Activated CD4-positive, alpha-beta T cell treated with anti-CD3 and anti-CD28 coated beads for 24 hours (primary cell): ENCODE data around the gene ZGPAT.
A peak's percentile ranks its signal among the peaks of the same experiment; 100 is the strongest.

Source experiments
- DNase-seq, 2 donors: peaks; one replicate each; pipeline ENCODE4 v3.0.0-alpha.2; 2020; ENCODE audit warnings: low read depth in 2 of 2

ZGPAT gene

GRCh38 chr20:63678667-63679465, 29.0 kb upstream of the ZGPAT start:
- DNase-seq, result no peak

- DNase-seq, result no peak
Measured at GRCh38 chr20:63679799-63680305, 28.0 kb upstream of the ZGPAT start.

GRCh38 chr20:63680427-63680826, 27.4 kb upstream of the ZGPAT start:
- no peak for DNase-seq

GRCh38 chr20:63680857-63681608, 26.8 kb upstream of the ZGPAT start:
- no peak for DNase-seq

- DNase-seq, result no peak
Measured at GRCh38 chr20:63681609-63682142, 26.2 kb upstream of the ZGPAT start.

GRCh38 chr20:63682384-63683139, 25.3 kb upstream of the ZGPAT start:
- DNase-seq, result no peak

- DNase-seq, result no peak
Measured at GRCh38 chr20:63685269-63686026, 22.4 kb upstream of the ZGPAT start.

GRCh38 chr20:63686094-63686491, 21.7 kb upstream of the ZGPAT start:
- DNase-seq, result no peak

GRCh38 chr20:63686492-63687321, 21.1 kb upstream of the ZGPAT start:
- peak in 1 of 2 donors; percentile 41 for DNase-seq

GRCh38 chr20:63687419-63688178, 20.2 kb upstream of the ZGPAT start:
- DNase-seq, result no peak

- DNase-seq, result no peak
Measured at GRCh38 chr20:63688228-63689045, 19.4 kb upstream of the ZGPAT start.

GRCh38 chr20:63689046-63690002, 18.5 kb upstream of the ZGPAT start:
- DNase-seq, result no peak

GRCh38 chr20:63690003-63690897, 17.6 kb upstream of the ZGPAT start:
- no peak for DNase-seq

GRCh38 chr20:63690898-63691710, 16.7 kb upstream of the ZGPAT start:
- DNase-seq, result no peak

GRCh38 chr20:63691711-63692435, 16.0 kb upstream of the ZGPAT start:
- DNase-seq, result no peak
